Measurements from ENCODE around the gene CMTM4. TPM values are rescaled to one million over a fixed set of nuclear protein-coding genes. Genes with fewer than 3 reads are reported as not detected.
A peak's percentile ranks its signal among the peaks of the same experiment; 100 is the strongest.
"Not testable (repeated sequence)": the region's sequence is repeated elsewhere in the genome, so short reads cannot be mapped to it uniquely, and the experiment has no call there.

Gene CMTM4
- total RNA-seq, 1 donor from 2014 or later = 11.6 TPM

- DNase-seq = no peak
These were observed 105.5 kb downstream of the CMTM4 start for GRCh38 chr16:66591018-66591417.

GRCh38 chr16:66590322-66590721 lies 106.2 kb downstream of the CMTM4 start:
- DNase-seq = no peak

GRCh38 chr16:66588981-66589713 lies 107.4 kb downstream of the CMTM4 start:
- DNase-seq = peak; percentile 68

GRCh38 chr16:66587881-66588600 lies 108.5 kb downstream of the CMTM4 start:
- no peak for DNase-seq

DNA sequence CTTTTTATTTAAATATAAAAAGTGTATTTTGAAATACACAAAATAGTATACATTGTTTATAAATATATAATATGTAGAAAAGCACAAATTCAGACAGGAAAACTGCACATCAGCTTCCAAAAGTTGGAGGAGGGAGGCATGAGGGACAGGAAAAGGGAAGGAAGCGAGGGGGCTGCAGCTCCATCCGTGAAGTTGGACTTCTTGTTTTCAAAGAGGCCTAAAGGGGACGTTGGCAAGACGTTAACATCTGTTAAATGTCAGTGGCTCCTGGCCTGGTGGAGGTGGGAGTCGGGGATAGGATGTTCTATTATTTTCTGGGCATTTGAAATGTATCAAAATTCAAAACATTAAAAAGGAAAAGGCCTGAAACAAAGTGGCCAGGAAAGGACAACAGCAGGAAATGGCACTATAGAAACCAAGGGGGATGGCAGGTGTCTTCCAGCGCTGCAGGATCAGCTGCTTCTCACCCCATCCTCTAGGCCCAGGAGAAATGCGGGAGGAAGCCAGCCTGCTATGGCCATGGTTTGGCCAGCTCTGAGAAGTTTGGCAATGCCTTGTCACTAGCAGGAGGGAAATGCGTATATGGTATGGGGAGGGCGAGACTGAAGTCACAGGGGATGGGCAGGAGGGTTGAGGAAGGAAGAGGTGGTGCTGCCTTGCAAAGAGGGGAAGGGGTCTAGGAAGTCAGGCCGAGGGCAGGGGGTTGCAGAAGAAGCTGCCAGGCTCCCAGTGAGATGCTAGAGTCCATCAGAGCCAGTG lies 110.9 kb downstream of the CMTM4 start:
- peak; percentile 37 for DNase-seq

GRCh38 chr16:66581246-66581952 lies 115.1 kb downstream of the CMTM4 start:
- peak; percentile 20 for DNase-seq

GRCh38 chr16:66580605-66581209 lies 115.8 kb downstream of the CMTM4 start:
- no peak for DNase-seq

- peak; percentile 46 for DNase-seq
These were observed 117.7 kb downstream of the CMTM4 start, which contains the start of gene CMTM2 for GRCh38 chr16:66578651-66579531. TSS of gene CMTM2 (plus strand) at chr16:66579463. CDS start at chr16:66579608, 145 bp downstream.

DNA sequence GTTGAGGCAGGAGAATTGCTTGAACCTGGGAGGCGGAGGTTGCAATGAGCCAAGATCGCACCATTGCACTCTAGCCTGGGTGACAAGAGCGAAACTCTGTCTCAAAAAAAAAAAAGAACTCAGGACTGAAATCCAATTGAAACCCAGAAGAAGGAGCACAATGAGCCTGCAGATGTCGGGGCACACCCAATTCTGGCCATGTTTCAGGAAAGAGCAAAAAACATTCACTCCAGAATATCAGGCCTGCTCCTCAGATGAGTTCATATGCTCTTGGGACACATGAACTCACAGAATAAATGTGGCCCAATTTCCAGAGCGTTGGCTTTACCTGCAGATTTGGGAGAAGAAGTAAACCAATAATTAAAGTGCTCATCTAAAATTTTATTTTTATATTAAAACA lies 120.2 kb downstream of the CMTM4 start:
- no peak for DNase-seq

DNA sequence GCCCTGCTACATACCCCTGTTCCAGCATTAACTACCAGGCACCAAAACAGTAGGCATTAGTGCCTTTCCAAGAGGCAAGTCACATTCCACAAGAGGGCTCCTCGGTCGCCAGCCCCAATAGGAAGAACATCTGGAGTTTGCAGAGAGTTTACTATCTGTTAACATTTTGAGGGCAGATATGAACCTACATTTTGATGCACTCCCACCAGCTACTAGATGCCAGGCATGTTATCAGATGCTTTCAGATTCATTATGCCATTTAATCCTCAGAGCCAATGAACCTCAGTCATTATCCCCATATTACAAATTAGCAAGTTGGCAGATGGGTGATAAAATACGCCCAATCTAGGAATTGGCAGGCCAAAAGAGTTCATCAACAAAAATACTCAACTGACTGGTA lies 121.5 kb downstream of the CMTM4 start:
- DNase-seq = no peak

DNA sequence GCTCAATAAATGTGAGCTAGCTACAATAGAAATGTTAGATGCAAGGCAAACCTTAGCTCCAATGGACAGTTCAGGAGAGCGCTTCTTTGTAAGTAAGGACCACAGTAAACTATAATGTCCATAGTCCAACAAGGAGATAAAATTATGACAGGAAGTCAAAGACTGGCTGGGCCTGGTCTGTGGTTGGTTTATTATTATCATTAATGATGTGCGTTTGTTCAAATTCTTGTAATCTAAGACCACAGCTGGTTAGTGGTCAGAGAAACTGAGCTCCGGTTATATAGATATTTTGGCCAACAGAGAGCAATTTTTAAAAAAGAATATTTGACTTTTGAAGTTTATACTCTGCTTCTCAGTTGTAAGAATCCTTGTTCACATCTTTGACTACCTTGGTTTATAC lies 122.0 kb downstream of the CMTM4 start:
- DNase-seq = no peak

DNA sequence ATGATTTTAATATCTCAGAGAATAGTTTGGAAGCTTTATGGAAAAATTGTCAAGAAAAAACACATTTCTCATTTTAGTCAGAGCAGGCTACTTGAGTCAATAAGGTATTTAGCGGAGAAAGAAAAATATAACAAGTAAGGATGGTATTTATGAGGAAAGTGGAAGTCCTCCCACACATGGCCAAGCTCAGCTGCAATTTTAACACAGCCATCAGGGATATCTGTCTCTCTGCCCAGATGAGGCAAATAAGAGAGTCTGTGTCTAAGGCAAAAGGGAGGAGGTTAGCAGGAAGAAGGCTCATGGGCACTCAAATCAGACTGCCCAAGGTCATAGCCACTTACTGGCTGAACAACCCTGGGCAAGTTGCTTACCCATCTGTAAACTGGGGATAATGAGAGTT lies 122.5 kb downstream of the CMTM4 start:
- DNase-seq = no peak

DNA sequence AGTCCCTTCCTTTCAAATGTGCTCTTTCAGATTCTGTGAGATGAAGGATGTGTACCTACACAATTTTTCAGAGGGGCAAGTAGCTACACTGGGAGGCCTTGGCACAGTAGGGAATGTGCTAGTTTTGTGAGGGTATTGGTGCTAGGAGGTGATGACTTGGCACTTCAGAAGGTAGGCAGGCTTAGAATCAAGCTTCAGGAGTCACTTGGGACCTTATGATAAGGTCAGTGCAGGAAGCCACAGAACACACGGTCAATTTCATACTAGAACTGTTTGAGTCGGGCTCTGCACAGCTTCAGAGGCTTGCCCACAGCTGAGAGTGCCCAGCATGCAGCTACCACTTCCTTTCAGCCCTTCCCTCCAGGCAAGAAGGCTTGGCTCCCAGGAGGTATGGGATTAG lies 124.2 kb downstream of the CMTM4 start:
- DNase-seq = no peak

DNA sequence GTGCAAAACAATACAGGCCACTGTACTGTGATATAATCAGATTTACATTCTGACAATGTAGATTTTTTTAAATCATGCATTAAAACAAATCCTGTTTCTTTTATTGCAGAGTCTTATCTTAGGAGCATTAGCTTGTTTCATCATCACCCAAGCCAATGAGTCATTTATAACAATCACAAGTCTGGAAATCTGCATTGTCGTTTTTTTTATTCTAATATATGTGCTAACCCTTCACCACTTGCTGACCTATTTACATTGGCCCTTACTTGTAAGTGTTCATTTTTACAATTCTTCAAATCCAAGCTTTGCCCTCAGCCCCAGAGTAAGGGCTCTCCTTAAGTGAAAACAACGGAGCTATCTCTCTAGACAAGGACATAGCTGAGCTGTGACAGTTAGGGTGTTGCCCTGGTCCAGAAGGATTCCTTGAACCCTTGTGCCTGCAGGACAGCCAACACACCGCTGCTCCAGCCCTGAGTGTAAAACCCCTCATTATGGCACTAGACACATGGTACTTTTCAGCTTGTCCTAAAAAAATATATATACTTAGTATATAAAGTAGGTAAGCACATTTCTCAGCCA lies 126.6 kb downstream of the CMTM4 start:
- peak; percentile 49 for DNase-seq

DNA sequence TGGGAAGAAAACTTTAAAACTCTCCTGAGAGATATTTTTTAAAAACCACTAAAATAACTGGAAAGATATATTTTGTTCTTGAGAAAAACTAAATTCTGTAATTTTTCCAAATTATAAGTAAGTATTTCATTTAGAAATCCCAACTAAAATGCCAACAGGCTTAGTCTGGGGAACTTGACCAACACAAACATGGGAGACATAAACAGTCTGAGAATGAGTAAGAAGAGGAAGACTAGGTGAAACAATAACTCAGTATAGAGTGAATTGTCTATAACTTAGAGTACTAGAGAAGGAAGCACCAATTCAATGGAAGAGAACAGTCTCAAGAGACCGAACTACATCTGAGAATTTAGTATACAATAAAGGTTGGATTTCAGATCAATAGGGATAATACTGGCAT lies 127.4 kb downstream of the CMTM4 start:
- no peak for DNase-seq

DNA sequence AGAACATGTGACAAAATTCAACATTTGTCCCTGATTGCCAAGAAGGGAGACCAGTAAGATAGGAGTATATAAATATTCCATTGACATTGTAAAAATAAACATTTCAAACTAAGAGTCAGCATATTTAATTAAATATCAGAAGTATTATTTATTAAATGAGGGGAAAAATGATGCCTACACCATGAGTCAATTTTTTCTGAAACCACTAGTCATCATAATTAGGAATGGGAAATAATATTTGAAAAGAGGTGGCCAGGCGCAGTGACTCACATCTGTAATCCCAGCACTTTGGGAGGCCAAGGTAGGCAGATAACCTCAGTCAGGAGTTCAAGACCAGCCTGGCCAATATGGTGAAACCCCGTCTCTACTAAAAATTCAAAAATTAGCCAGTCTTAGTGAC lies 128.2 kb downstream of the CMTM4 start:
- DNase-seq = no peak

DNA sequence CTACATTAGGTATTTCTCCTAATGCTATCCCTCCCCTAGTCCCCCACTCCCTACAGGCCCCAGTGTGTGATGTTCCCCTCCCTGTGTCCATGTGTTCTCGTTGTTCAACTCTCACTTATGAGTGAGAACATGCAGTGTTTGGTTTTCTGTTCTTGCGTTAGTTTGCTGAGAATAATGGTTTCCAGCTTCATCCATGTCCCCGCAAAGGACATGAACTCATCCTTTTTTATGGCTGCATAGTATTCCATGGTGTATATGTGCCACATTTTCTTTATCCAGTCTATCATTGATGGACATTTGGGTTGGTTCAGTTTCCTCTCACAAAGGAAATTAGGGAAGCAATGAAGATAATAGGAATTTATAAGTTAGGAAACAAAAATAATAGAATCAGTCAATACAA lies 129.3 kb downstream of the CMTM4 start:
- not testable (repeated sequence) for DNase-seq

GRCh38 chr16:66566051-66566901 lies 130.3 kb downstream of the CMTM4 start, which contains the start of gene CMTM1:
TSS of gene CMTM1 (plus strand) at chr16:66566439. CDS start at chr16:66566514, 75 bp downstream.
- no peak for DNase-seq
